ENCODE measurements around the gene PSME3. TPM values are rescaled to one million over a fixed set of nuclear protein-coding genes. Genes with fewer than 3 reads are reported as not detected.
"Not testable (repeated sequence)": the region's sequence is repeated elsewhere in the genome, so short reads cannot be mapped to it uniquely, and the experiment has no call there.

PSME3 gene
- total RNA-seq, 1 donor from 2014 or later: 56.5 TPM

DNA sequence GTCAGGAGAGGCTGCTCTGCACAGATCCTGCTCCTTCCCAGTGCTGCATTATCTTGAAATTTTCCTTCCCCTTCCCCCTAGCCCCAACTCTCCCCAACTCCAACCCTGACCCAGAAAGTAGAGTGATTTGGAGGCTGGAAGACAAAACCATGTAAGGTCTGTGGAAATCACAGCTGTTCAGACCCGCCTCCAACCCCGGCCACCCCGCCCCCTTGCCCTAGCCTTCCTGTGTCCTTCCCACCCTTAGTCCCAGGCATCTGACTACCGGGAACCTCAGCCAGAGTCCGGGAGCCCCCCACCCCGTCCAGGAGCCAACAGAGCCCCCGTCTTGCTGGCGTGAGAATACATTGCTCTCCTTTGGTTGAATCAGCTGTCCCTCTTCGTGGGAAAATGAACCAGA is 17.8 kb downstream of the PSME3 start, which contains the start of gene AOC3:
Gene AOC3, plus strand, starts transcription at position 246 of the 400 bp plus-strand sequence. Its CDS starts 145 bp downstream, at position 391.
- no peak for DNase-seq (ENCODE audit: low read depth in 2 of 2)

DNA sequence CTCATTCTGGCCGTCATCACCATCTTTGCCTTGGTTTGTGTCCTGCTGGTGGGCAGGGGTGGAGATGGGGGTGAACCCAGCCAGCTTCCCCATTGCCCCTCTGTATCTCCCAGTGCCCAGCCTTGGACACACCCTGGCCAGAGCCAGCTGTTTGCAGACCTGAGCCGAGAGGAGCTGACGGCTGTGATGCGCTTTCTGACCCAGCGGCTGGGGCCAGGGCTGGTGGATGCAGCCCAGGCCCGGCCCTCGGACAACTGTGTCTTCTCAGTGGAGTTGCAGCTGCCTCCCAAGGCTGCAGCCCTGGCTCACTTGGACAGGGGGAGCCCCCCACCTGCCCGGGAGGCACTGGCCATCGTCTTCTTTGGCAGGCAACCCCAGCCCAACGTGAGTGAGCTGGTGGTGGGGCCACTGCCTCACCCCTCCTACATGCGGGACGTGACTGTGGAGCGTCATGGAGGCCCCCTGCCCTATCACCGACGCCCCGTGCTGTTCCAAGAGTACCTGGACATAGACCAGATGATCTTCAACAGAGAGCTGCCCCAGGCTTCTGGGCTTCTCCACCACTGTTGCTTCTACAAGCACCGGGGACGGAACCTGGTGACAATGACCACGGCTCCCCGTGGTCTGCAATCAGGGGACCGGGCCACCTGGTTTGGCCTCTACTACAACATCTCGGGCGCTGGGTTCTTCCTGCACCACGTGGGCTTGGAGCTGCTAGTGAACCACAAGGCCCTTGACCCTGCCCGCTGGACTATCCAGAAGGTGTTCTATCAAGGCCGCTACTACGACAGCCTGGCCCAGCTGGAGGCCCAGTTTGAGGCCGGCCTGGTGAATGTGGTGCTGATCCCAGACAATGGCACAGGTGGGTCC is 18.4 kb downstream of the PSME3 start:
- not testable (repeated sequence) for DNase-seq (ENCODE audit: low read depth in 2 of 2)

GRCh38 chr17:42852351-42852750 is 19.2 kb downstream of the PSME3 start:
- no peak for DNase-seq (ENCODE audit: low read depth in 2 of 2)

DNA sequence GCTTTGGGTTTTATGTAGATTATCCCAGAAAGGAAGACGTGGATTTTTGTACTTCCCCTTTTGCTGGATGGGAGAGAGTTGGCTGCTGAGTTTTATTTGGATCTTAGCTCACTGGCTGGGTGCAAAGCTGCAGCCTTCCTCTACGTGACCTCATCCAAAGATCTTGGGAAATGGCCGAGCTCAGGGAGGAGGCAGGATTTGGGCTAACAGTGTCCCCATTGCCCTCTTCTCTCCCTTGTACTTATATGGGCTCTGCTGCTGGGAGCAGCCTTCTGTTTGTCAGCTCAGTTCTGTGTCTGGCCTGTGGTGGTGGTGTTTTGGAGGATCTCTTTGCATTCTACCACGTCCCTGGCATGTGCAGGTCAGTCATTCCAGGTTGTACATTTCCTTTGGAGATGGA is 19.8 kb downstream of the PSME3 start:
- DNase-seq (ENCODE audit: low read depth in 2 of 2): no peak

- no peak for DNase-seq (ENCODE audit: low read depth in 2 of 2)
These were observed 20.4 kb downstream of the PSME3 start for GRCh38 chr17:42853597-42853967.

- no peak for DNase-seq (ENCODE audit: low read depth in 2 of 2)
These were observed 21.0 kb downstream of the PSME3 start for GRCh38 chr17:42853968-42854790.

DNA sequence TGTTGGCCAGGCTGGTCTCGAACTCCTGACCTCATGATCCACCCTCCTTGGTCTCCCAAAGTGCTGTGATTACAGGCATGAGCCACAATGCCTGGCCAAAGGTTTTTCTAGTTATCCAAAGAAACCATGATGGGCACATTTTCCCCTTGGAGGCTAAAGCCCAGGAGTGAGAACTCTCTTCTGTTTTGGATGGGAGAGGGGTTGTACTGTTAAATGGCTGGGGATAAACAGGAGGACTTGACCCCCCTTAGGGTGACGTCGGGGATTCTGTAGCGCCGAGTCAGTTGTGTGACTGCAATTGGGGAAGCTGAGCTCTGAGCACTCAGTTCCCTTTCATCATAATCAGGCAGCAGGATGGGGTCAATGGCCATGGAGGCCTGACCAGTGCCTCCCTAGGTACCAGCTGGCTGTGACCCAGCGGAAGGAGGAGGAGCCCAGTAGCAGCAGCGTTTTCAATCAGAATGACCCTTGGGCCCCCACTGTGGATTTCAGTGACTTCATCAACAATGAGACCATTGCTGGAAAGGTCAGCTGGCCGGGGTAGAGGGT is 21.9 kb downstream of the PSME3 start:
- no peak for DNase-seq (ENCODE audit: low read depth in 2 of 2)

GRCh38 chr17:42856093-42856492 is 22.9 kb downstream of the PSME3 start:
- DNase-seq (ENCODE audit: low read depth in 2 of 2): not testable (repeated sequence)

DNA sequence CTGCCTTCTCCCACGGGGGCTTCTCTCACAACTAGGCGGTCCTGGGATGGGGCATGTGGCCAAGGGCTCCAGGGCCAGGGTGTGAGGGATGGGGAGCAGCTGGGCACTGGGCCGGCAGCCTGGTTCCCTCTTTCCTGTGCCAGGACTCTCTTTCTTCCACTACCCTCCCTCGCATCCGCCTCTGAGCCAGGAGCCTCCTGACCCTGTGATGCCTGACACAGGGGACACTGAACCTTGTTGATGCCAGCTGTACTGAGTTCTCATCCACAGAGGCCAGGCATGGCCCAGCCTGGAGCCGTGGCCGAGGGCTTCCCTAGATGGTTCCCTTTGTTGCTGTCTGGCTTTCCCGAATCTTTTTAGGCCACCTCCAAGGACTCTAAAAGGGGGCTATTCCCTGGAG is 23.3 kb downstream of the PSME3 start:
- not testable (repeated sequence) for DNase-seq (ENCODE audit: low read depth in 2 of 2)

- no peak for DNase-seq (ENCODE audit: low read depth in 2 of 2)
These were observed 24.2 kb downstream of the PSME3 start for GRCh38 chr17:42857389-42857788.

DNA sequence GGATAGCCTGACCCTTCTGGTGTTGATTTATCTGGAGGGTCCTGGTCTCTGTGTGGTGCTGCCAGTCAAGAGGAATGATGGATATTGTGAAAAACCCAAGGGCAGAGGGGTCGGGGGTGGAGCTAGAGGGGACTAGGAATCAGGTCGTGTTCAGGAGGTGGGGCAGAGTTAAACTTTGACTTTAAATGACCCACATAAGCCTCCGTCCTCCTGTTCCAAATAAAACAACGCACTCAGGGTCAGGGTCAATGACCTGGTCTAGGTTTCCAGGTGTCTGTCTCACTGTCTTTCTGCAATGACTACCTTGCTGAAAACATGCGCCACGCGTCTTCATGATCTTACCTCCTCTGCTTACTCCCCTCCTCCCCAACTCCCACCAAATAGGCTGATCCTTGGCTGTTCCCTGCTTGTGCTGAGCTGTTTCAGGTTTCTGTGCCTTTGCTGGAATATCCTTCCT is 32.5 kb downstream of the PSME3 start:
- DNase-seq (ENCODE audit: low read depth in 2 of 2): no peak

DNA sequence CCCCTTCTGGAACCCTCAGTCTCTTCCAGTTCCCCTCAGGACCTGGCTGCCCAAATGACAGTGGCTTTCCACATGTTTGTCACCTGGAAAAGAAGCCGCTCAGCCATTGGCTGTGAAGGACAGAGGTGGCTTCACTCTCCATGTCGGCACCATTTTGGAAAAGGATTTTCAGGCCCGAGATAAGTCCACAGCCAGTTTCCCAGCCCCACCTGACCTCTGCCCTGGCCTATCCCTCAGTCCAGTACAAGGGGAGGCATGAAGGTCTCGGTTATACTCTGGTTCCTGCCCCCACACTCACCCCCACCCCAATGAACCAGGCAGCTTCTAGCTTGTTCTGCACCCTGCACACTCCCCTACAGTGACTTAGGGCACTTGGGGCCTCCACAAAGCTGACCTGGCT is 33.0 kb downstream of the PSME3 start:
- no peak for DNase-seq (ENCODE audit: low read depth in 2 of 2)

DNA sequence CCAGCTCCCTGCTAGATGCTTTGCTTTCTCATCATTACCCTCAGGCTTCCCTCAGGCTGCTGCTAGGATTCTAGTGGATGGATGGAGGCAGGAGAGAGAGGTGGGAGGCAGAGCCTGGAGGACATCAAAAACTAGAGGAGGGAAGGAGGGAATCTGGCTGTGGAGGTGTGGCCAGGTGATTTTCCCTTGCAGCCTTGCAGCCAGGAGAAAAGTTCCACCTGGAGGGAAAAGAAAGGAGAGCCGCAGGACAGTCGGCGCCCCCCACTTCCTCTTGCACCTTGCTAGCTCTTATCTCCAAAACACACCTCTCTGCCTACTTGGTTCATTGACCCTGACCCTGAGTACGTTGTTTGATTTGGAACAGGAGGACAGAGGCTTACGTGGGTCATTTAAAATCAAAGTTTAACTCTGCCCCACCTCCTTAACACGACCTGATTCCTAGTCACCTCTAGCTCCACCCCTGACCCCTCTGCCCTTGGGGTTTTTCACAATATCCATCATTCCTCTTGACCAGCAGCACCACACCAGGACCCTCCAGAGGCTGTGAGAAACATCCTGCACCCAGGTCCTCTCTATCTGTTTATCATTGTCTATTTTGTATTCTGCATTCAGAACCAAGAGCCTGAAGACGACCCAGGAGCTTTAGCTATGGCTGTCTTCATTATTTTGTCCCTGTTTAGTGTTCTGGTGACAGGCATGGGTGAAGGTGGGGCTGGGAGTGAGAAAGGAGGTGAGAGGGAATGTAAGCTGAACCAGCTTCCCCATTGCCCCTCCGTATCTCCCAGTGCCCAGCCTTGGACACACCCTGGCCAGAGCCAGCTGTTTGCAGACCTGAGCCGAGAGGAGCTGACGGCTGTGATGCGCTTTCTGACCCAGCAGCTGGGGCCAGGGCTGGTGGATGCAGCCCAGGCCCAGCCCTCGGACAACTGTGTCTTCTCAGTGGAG is 33.7 kb downstream of the PSME3 start:
- DNase-seq (ENCODE audit: low read depth in 2 of 2): no peak

- DNase-seq (ENCODE audit: low read depth in 2 of 2): not testable (repeated sequence)
These were observed 34.6 kb downstream of the PSME3 start for GRCh38 chr17:42867694-42868261.

DNA sequence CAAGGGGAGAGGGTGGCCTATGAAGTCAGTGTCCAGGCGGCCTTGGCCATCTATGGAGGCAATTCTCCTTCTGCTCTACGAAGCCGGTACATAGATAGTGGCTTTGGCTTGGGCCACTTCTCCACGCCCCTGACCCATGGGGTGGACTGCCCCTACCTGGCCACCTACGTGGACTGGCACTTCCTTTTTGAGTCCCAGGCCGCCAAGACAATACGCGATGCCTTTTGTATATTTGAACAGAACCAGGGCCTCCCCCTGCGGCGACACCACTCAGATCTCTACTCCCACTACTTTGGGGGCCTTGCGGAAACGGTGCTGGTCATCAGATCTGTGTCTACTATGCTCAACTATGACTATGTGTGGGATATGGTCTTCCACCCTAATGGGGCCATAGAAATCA is 35.1 kb downstream of the PSME3 start:
- no peak for DNase-seq (ENCODE audit: low read depth in 2 of 2)

- DNase-seq (ENCODE audit: low read depth in 2 of 2): no peak
These were observed 38.5 kb downstream of the PSME3 start for GRCh38 chr17:42871647-42872046.

GRCh38 chr17:42872251-42872965 is 39.2 kb downstream of the PSME3 start:
- no peak for DNase-seq (ENCODE audit: low read depth in 2 of 2)

DNA sequence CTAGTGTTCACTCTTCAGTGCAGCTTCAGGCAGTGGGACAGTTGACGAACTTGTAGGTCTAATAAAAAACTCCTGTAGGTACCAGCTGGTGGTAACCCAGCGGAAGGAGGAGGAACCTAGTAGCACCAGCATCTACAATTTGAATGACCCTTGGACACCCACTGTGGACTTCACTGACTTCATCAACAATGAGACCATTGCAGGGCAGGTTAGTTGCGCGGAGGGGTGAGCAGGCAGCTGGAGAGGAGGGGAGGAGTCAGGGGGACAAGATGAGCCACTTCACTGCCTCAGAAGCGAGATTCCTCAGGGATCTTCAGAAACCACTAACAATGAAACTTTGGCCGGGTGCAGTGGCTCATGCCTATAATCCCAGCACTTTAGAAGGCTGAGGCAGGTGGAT is 40.1 kb downstream of the PSME3 start:
- DNase-seq (ENCODE audit: low read depth in 2 of 2): no peak

- DNase-seq (ENCODE audit: low read depth in 2 of 2): not testable (repeated sequence)
These were observed 40.9 kb downstream of the PSME3 start for GRCh38 chr17:42873932-42874695.
